SK-N-SH treated with all-trans-retinoic acid at 6 μM for 48 hours (cell line): ENCODE data around the gene GRIN1.

Source experiments
- CREB5 ChIP-seq: fragments of 250-450 bp; sonication (Bioruptor Pico); IDR thresholded peaks from 2 replicates; pipeline ENCODE4 v1.5.1; 2020; ENCODE audit warnings: low read depth, mild to moderate bottlenecking, moderate library complexity
- ESRRG ChIP-seq: fragments of 250-450 bp; sonication (Bioruptor Pico); IDR thresholded peaks from 2 replicates; pipeline ENCODE4 v1.6.1; 2021; ENCODE audit warnings: mild to moderate bottlenecking
- ISL1 ChIP-seq: fragments of 250-450 bp; sonication (Bioruptor Pico); IDR thresholded peaks from 2 replicates; pipeline ENCODE4 v2.1.2; 2022; ENCODE audit warnings: mild to moderate bottlenecking, moderate library complexity
- PATZ1 ChIP-seq: fragments of 250-450 bp; sonication (Bioruptor Pico); IDR thresholded peaks from 2 replicates; pipeline ENCODE4 v1.8.0; 2020; ENCODE audit warnings: mild to moderate bottlenecking, moderate library complexity, borderline replicate concordance
- POU6F1 ChIP-seq: fragments of 250-450 bp; sonication (Bioruptor Pico); IDR thresholded peaks from 2 replicates; pipeline ENCODE4 v1.8.0; 2021; ENCODE audit warnings: low read depth, mild to moderate bottlenecking, moderate library complexity, borderline replicate concordance
- PPARA ChIP-seq: fragments of 250-450 bp; sonication (Bioruptor Pico); IDR thresholded peaks from 2 replicates; pipeline ENCODE4 v1.5.0; 2020; ENCODE audit warnings: mild to moderate bottlenecking, borderline replicate concordance
- SNAI2 ChIP-seq: fragments of 250-450 bp; sonication (Bioruptor Pico); IDR thresholded peaks from 2 replicates; pipeline ENCODE4 v1.5.0; 2020; ENCODE audit warnings: mild to moderate bottlenecking, moderate library complexity
- TCF4 ChIP-seq: fragments of 250-450 bp; sonication (Bioruptor Pico); IDR thresholded peaks from 2 replicates; pipeline ENCODE4 v1.8.0; 2021; ENCODE audit warnings: mild to moderate bottlenecking, moderate library complexity, borderline replicate concordance
- TOX ChIP-seq: fragments of 250-450 bp; sonication (Bioruptor Pico); IDR thresholded peaks from 2 replicates; pipeline ENCODE4 v1.8.0; 2021; ENCODE audit warnings: mild to moderate bottlenecking, moderate library complexity, borderline replicate concordance
- ZFP30 ChIP-seq: fragments of 450-650 bp; formaldehyde crosslinking; IDR thresholded peaks from 2 replicates; pipeline ENCODE4 v1.5.0; 2022; ENCODE audit warnings: mild to moderate bottlenecking, moderate library complexity
- ZNF565 ChIP-seq: fragments of 450-650 bp; formaldehyde crosslinking; conservative IDR thresholded peaks from 2 replicates; pipeline ENCODE4 v1.5.0; 2020; ENCODE audit warnings: low read depth, mild to moderate bottlenecking, moderate library complexity
- ZNF70 ChIP-seq: fragments of 450-650 bp; formaldehyde crosslinking; IDR thresholded peaks from 2 replicates; pipeline ENCODE4 v1.5.0; 2020; ENCODE audit warnings: mild to moderate bottlenecking, moderate library complexity

GRCh38 chr9:137194388-137194787 is 55.4 kb downstream of the GRIN1 start:
- no peak for TF ChIP-seq ZNF565 (CRISPR knock-in tag)
- no peak for TF ChIP-seq ISL1 (CRISPR knock-in tag)
- TF ChIP-seq CREB5 (CRISPR knock-in tag), result no peak
- no peak for TF ChIP-seq PATZ1 (CRISPR knock-in tag)
- TF ChIP-seq PPARA, result no peak
- TF ChIP-seq ZFP30 (CRISPR knock-in tag), result no peak
- no peak for TF ChIP-seq ESRRG (CRISPR knock-in tag)
- TF ChIP-seq ZNF70 (CRISPR knock-in tag), result no peak
- no peak for TF ChIP-seq TOX (CRISPR knock-in tag)
- TF ChIP-seq TCF4, result no peak
- no peak for TF ChIP-seq POU6F1
- TF ChIP-seq SNAI2 (CRISPR knock-in tag), result no peak
